ENCODE results near the gene PWWP2B. TPM values are rescaled to one million over a fixed set of nuclear protein-coding genes. Genes with fewer than 3 reads are reported as not detected.
"Not testable (repeated sequence)": the region's sequence is repeated elsewhere in the genome, so short reads cannot be mapped to it uniquely, and the experiment has no call there.

PWWP2B gene
- total RNA-seq, 1 donor from 2014 or later, result 49.4 TPM

DNA sequence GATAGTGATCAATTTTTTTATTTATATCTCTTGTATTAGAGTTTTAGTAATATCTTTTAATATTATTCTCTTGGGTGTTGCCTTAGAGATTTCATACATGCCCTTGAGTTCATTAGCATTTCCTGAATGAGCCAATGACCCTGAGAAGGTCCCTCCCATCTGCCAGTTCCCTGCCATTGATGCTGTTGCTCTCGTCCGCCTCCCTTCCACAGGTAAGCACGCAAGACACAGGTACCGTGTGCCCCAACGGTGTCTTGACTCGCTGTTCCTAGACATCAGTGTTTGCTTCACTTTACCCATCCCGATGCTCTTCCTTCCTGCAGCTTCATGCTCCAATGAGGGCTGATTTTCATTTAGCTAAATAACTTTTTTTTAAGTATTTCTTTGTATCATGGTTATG lies 19.7 kb upstream of the PWWP2B start:
- Mint-ChIP-seq H3K9me3 (ENCODE audit: unreplicated experiment) (peaks cover 10% of the 10 kb centered on the region), H3K27ac (ENCODE audit: unreplicated experiment) (no peak overlapping the region), H3K4me3 (ENCODE audit: unreplicated experiment) (no peak overlapping the region), H3K27me3 (ENCODE audit: unreplicated experiment) (peaks cover 3% of the 10 kb centered on the region), H3K4me1 (ENCODE audit: low read depth, unreplicated experiment) (peaks cover 21% of the 10 kb centered on the region), H3K36me3 (ENCODE audit: unreplicated experiment) (peaks cover 14% of the 10 kb centered on the region)
- TF ChIP-seq, protein P1, sequence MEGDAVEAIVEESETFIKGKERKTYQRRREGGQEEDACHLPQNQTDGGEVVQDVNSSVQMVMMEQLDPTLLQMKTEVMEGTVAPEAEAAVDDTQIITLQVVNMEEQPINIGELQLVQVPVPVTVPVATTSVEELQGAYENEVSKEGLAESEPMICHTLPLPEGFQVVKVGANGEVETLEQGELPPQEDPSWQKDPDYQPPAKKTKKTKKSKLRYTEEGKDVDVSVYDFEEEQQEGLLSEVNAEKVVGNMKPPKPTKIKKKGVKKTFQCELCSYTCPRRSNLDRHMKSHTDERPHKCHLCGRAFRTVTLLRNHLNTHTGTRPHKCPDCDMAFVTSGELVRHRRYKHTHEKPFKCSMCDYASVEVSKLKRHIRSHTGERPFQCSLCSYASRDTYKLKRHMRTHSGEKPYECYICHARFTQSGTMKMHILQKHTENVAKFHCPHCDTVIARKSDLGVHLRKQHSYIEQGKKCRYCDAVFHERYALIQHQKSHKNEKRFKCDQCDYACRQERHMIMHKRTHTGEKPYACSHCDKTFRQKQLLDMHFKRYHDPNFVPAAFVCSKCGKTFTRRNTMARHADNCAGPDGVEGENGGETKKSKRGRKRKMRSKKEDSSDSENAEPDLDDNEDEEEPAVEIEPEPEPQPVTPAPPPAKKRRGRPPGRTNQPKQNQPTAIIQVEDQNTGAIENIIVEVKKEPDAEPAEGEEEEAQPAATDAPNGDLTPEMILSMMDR (IDR thresholded peaks at IDR 0.05; ENCODE audit: partially characterized antibody, unreplicated experiment), result no peak
- no peak for DNase-seq

DNA sequence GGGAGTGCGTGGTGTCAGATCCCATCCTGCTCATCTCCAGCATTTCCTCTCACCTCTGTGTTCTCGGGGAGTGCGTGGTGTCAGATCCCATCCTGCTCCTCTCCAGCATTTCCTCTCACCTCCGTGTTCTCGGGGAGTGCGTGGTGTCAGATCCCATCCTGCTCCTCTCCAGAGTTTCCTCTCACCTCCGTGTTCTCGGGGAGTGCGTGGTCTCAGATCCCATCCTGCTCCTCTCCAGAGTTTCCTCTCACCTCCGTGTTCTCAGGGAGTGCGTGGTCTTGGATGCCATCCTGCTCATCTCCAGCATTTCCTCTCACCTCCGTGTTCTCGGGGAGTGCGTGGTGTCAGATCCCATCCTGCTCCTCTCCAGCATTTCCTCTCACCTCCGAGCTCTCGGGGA lies 18.0 kb upstream of the PWWP2B start:
- not testable (repeated sequence) for DNase-seq; H3K27ac Mint-ChIP-seq (ENCODE audit: unreplicated experiment); H3K27me3 Mint-ChIP-seq (ENCODE audit: unreplicated experiment); H3K9me3 Mint-ChIP-seq (ENCODE audit: unreplicated experiment); H3K4me3 Mint-ChIP-seq (ENCODE audit: unreplicated experiment)
- peaks cover 13% of the 10 kb centered on the region for H3K4me1 Mint-ChIP-seq (ENCODE audit: low read depth, unreplicated experiment)
- H3K36me3 Mint-ChIP-seq (ENCODE audit: unreplicated experiment), result peaks cover 14% of the 10 kb centered on the region

DNA sequence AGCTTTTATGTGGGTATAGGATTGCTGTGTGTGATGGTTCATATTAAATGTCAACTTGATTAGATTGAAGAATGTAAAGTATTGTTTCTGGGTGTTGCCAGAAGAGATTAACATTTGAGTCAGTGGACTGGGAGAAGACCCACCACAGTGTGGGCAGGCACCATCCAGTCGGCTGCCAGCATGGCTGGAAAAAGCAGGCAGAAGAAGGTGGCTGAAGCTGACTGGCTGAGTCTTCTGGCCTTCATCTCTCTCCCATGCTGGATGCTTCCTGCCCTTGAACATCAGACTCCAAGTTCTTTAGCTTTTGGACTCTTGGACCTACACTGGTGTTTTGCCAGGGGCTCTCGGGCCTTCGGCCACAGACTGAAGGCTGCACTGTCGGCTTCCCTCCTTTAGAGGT lies 16.0 kb upstream of the PWWP2B start:
- not testable (repeated sequence) for DNase-seq; H3K9me3 Mint-ChIP-seq (ENCODE audit: unreplicated experiment); H3K4me3 Mint-ChIP-seq (ENCODE audit: unreplicated experiment); H3K27ac Mint-ChIP-seq (ENCODE audit: unreplicated experiment); H3K27me3 Mint-ChIP-seq (ENCODE audit: unreplicated experiment)
- peaks cover 15% of the 10 kb centered on the region for H3K4me1 Mint-ChIP-seq (ENCODE audit: low read depth, unreplicated experiment)
- H3K36me3 Mint-ChIP-seq (ENCODE audit: unreplicated experiment), result peaks cover 14% of the 10 kb centered on the region

DNA sequence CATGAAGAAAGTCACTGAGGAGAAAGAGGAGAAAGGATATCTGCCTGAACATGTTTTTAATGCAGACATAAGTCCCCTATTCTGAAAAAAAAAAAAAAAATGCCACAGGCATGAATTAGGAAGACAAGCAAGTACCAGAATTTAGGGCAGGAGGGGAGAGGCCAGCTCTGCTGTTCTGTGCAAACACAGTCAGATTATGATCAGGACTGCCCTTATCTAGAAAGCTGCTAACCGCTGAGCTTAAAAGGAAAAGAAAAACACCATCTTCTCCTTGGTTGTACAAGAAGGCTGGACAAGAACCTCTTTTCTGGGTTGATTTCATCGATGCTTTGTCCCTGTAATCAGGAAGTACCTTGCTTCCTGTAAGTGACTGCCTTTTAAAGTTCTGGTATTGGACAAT lies 15.3 kb upstream of the PWWP2B start:
- no peak overlapping the region for H3K4me3 Mint-ChIP-seq (ENCODE audit: unreplicated experiment)
- H3K36me3 Mint-ChIP-seq (ENCODE audit: unreplicated experiment), result peaks cover 14% of the 10 kb centered on the region
- no peak overlapping the region for H3K27ac Mint-ChIP-seq (ENCODE audit: unreplicated experiment)
- no peak for DNase-seq
- H3K4me1 Mint-ChIP-seq (ENCODE audit: low read depth, unreplicated experiment), result peaks cover 15% of the 10 kb centered on the region
- TF ChIP-seq, protein P1 (IDR thresholded peaks at IDR 0.05; ENCODE audit: partially characterized antibody, unreplicated experiment), result no peak
- H3K9me3 Mint-ChIP-seq (ENCODE audit: unreplicated experiment), result peaks cover 6% of the 10 kb centered on the region
- peaks cover 4% of the 10 kb centered on the region for H3K27me3 Mint-ChIP-seq (ENCODE audit: unreplicated experiment)

DNA sequence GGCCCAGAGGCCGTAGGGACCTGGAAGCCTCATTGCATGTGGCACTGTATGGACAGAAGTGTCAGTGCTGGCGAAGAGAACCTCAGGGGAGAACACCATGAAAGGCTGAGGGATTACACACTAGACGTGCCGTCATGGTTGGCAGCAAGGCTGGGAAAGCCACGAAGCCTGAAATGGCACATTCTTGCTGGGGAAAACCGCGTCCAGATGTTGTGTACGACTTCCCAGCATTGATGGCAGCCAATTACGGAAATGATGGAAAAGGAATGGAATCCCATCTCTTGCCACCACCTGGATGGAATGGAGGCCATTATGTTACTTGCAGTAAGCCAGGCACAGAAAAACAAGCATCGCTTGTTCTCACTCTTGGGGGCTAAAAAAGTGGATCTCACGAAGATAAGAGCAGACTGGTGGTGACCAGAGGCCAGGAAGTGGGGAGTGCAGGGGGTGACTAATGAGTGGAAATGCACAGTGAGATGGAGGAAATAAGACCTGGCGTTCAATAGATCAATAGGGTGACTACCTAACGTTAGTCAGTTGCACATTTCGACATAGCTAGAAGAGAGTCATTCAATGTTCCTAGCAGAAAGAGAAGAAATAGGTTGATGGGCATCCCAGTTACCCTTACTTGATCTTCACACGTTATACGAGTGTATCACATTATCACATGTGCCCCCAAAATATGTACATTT lies 14.6 kb upstream of the PWWP2B start:
- Mint-ChIP-seq H3K9me3 (ENCODE audit: unreplicated experiment) (peaks cover 7% of the 10 kb centered on the region), H3K27ac (ENCODE audit: unreplicated experiment) (no peak overlapping the region), H3K36me3 (ENCODE audit: unreplicated experiment) (peaks cover 14% of the 10 kb centered on the region), H3K4me1 (ENCODE audit: low read depth, unreplicated experiment) (peaks cover 15% of the 10 kb centered on the region), H3K4me3 (ENCODE audit: unreplicated experiment) (no peak overlapping the region), H3K27me3 (ENCODE audit: unreplicated experiment) (peaks cover 4% of the 10 kb centered on the region)
- peak; percentile 7 for DNase-seq
- TF ChIP-seq, protein P1 (IDR thresholded peaks at IDR 0.05; ENCODE audit: partially characterized antibody, unreplicated experiment), result no peak

DNA sequence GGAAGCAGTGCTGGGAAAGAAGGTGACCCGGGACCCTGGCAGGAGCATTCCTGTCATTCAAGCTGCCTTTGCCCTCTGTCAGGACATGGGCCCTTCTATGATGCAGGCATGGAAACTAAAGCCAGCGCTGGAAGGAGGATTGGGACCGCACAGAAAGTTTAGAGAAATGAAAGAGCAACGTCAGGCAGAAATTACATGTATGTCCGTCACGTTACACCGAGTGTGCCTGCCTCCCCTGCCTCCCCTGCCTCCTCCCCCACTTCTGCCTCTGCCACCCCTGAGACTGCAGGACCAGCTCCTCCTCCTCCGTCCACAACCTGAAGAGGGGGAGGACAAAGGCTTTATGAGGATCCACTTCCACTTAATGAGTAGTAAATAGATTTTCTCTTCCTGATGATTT lies 13.9 kb upstream of the PWWP2B start:
- H3K27me3 Mint-ChIP-seq (ENCODE audit: unreplicated experiment), result peaks cover 4% of the 10 kb centered on the region
- peak; percentile 9 for DNase-seq
- peaks cover 14% of the 10 kb centered on the region for H3K36me3 Mint-ChIP-seq (ENCODE audit: unreplicated experiment)
- no peak overlapping the region for H3K4me3 Mint-ChIP-seq (ENCODE audit: unreplicated experiment)
- TF ChIP-seq, protein P1 (IDR thresholded peaks at IDR 0.05; ENCODE audit: partially characterized antibody, unreplicated experiment), result no peak
- no peak overlapping the region for H3K27ac Mint-ChIP-seq (ENCODE audit: unreplicated experiment)
- peaks cover 14% of the 10 kb centered on the region for H3K4me1 Mint-ChIP-seq (ENCODE audit: low read depth, unreplicated experiment)
- H3K9me3 Mint-ChIP-seq (ENCODE audit: unreplicated experiment), result peaks cover 11% of the 10 kb centered on the region

All from glutamatergic neuron (in vitro differentiated cells).